ENCODE measurements around the gene LACTB. TPM values are rescaled to one million over a fixed set of nuclear protein-coding genes. Genes with fewer than 3 reads are reported as not detected.

Gene LACTB
- total RNA-seq, 2 donors from 2014 or later: 14.6 to 29.6 TPM

- TF ChIP-seq CTCF (IDR thresholded peaks at IDR 0.05): no peak
- intact Hi-C loops (cut with DNase I): no loop called here
- H3K9ac ChIP-seq (ENCODE audit: low read depth in 2 of 2, low read length in 2 of 2): no peak overlapping the region
- no peaks in the 10 kb centered on the region for H3K36me3 ChIP-seq
- no peaks in the 10 kb centered on the region for H3K9me3 ChIP-seq
- H3K27ac ChIP-seq: no peak overlapping the region
- H3K4me1 ChIP-seq: no peaks in the 10 kb centered on the region
- no peak for DNase-seq
- H3K27me3 ChIP-seq: no peaks in the 10 kb centered on the region
- no peak overlapping the region for H3K4me3 ChIP-seq
Measured at GRCh38 chr15:63135281-63135680, 13.6 kb downstream of the LACTB start.

- no peak for DNase-seq
- no peak overlapping the region for H3K9ac ChIP-seq (ENCODE audit: low read depth in 2 of 2, low read length in 2 of 2)
- no peaks in the 10 kb centered on the region for H3K27me3 ChIP-seq
- intact Hi-C loops (cut with DNase I): no loop called here
- no peak overlapping the region for H3K27ac ChIP-seq
- no peaks in the 10 kb centered on the region for H3K4me1 ChIP-seq
- no peaks in the 10 kb centered on the region for H3K9me3 ChIP-seq
- no peak overlapping the region for H3K4me3 ChIP-seq
- no peaks in the 10 kb centered on the region for H3K36me3 ChIP-seq
- no peak for TF ChIP-seq CTCF (IDR thresholded peaks at IDR 0.05)
Measured at GRCh38 chr15:63135804-63136203, 14.1 kb downstream of the LACTB start.

- no peak overlapping the region for H3K27ac ChIP-seq
- TF ChIP-seq CTCF (IDR thresholded peaks at IDR 0.05): no peak
Measured at GRCh38 chr15:63136742-63137141, 15.1 kb downstream of the LACTB start.

GRCh38 chr15:63140936-63141335 is 19.3 kb downstream of the LACTB start:
- Histone ChIP-seq H3K4me3 (no peak overlapping the region), H3K4me1 (no peaks in the 10 kb centered on the region), H3K27ac (no peak overlapping the region), H3K27me3 (no peaks in the 10 kb centered on the region), H3K9ac (ENCODE audit: low read depth in 2 of 2, low read length in 2 of 2) (no peak overlapping the region), H3K36me3 (no peaks in the 10 kb centered on the region), H3K9me3 (no peaks in the 10 kb centered on the region)
- no peak for DNase-seq
- TF ChIP-seq CTCF (IDR thresholded peaks at IDR 0.05): no peak
- intact Hi-C loops (cut with DNase I): no loop called here

More at GRCh38 chr15:63136742-63137141, 15.1 kb downstream of the LACTB start:
- Histone ChIP-seq H3K4me3 (no peak overlapping the region), H3K36me3 (no peaks in the 10 kb centered on the region), H3K4me1 (no peaks in the 10 kb centered on the region), H3K9me3 (no peaks in the 10 kb centered on the region), H3K27me3 (no peaks in the 10 kb centered on the region), H3K9ac (ENCODE audit: low read depth in 2 of 2, low read length in 2 of 2) (no peak overlapping the region)
- DNase-seq: no peak
- intact Hi-C loops (cut with DNase I): no loop called here

GRCh38 chr15:63145426-63145825 is 23.8 kb downstream of the LACTB start:
- Histone ChIP-seq H3K36me3 (no peaks in the 10 kb centered on the region), H3K9ac (ENCODE audit: low read depth in 2 of 2, low read length in 2 of 2) (no peak overlapping the region), H3K27me3 (no peaks in the 10 kb centered on the region), H3K27ac (no peak overlapping the region), H3K4me1 (no peaks in the 10 kb centered on the region), H3K4me3 (no peak overlapping the region), H3K9me3 (no peaks in the 10 kb centered on the region)
- TF ChIP-seq CTCF (IDR thresholded peaks at IDR 0.05): no peak
- no peak for DNase-seq
- intact Hi-C loops (cut with DNase I): no loop called here

GRCh38 chr15:63146684-63147083 is 25.0 kb downstream of the LACTB start:
- Histone ChIP-seq H3K27ac (no peak overlapping the region), H3K4me3 (no peak overlapping the region), H3K4me1 (no peaks in the 10 kb centered on the region), H3K9me3 (no peaks in the 10 kb centered on the region), H3K36me3 (no peaks in the 10 kb centered on the region), H3K9ac (ENCODE audit: low read depth in 2 of 2, low read length in 2 of 2) (no peak overlapping the region), H3K27me3 (no peaks in the 10 kb centered on the region)
- intact Hi-C loops (cut with DNase I): no loop called here
- DNase-seq: no peak
- no peak for TF ChIP-seq CTCF (IDR thresholded peaks at IDR 0.05)
